ENCODE measurements around the gene ST7L. TPM values are rescaled to one million over a fixed set of nuclear protein-coding genes. Genes with fewer than 3 reads are reported as not detected.

The ST7L gene
- total RNA-seq, 4 donors from 2014 or later = 18.2 to 34.1 (median 19.9) TPM

- Histone ChIP-seq H3K36me3 (peaks cover 0 to 85% of the 10 kb centered on the region in 2 donors), H3K4me1 (no peaks in the 10 kb centered on the region), H3K27me3 (no peaks in the 10 kb centered on the region), H3K9me3 (no peaks in the 10 kb centered on the region), H3K4me3 (no peak overlapping the region), H3K27ac (no peak overlapping the region)
- WGBS, 2 donors (ENCODE audit: low coverage in 1 of 2) = 91 to 92% methylated on average over 4 of the region's 4 CpGs
- ATAC-seq = no peak
- no peak for TF ChIP-seq POLR2AphosphoS5 (IDR thresholded peaks at IDR 0.05)
- no peak for TF ChIP-seq POLR2A (IDR thresholded peaks at IDR 0.05)
- TF ChIP-seq EP300 (IDR thresholded peaks at IDR 0.05) = no peak
- TF ChIP-seq CTCF (IDR thresholded peaks at IDR 0.05) = no peak
Observed at GRCh38 chr1:112599477-112599876, 19.5 kb downstream of the ST7L start.

- Histone ChIP-seq H3K27ac (no peak overlapping the region), H3K36me3 (peaks cover 4 to 69% of the 10 kb centered on the region in 2 donors), H3K4me3 (no peak overlapping the region), H3K9me3 (no peaks in the 10 kb centered on the region), H3K27me3 (no peaks in the 10 kb centered on the region), H3K4me1 (no peaks in the 10 kb centered on the region)
- no peak for ATAC-seq
- TF ChIP-seq POLR2AphosphoS5 (IDR thresholded peaks at IDR 0.05) (no peak), POLR2A (IDR thresholded peaks at IDR 0.05) (no peak), EP300 (IDR thresholded peaks at IDR 0.05) (no peak), CTCF (IDR thresholded peaks at IDR 0.05) (no peak)
- WGBS, 2 donors (ENCODE audit: low coverage in 1 of 2) = 24 to 66% methylated on average over 2 to 3 of the region's 3 CpGs
Observed at GRCh38 chr1:112594208-112594876, 24.6 kb downstream of the ST7L start.

DNA sequence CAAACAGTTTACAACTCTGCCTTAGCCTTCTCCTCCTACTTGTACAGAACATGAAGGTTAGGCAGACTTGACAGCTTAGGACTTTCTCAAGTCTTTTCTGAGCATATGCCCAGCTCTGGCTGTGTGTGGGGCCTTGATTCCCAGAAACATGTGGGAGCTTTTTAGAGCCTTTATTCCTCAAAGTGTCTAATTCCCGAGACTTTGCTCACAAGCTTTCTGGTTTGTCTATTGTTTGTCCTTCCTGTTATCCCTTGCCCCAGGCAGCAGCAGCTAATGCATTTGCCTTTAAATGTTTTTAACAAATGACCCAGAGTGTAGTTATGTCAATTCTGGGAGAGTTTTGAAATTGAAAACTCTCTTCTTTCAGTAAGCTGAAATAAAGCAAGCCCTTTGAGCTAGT lies 29.2 kb downstream of the ST7L start:
- H3K27ac ChIP-seq = no peak overlapping the region
- H3K36me3 ChIP-seq = peaks cover 4 to 57% of the 10 kb centered on the region in 2 donors
- TF ChIP-seq EP300 (IDR thresholded peaks at IDR 0.05) (no peak), CTCF (IDR thresholded peaks at IDR 0.05) (no peak), POLR2A (IDR thresholded peaks at IDR 0.05) (no peak), POLR2AphosphoS5 (IDR thresholded peaks at IDR 0.05) (no peak)
- H3K4me3 ChIP-seq = no peak overlapping the region
- H3K4me1 ChIP-seq = no peaks in the 10 kb centered on the region
- WGBS, 2 donors (ENCODE audit: low coverage in 1 of 2) = 100% methylated on average over 1 of the region's 1 CpG
- ATAC-seq = no peak
- H3K27me3 ChIP-seq = no peaks in the 10 kb centered on the region
- H3K9me3 ChIP-seq = no peaks in the 10 kb centered on the region

- ATAC-seq = no peak
- no peaks in the 10 kb centered on the region for H3K4me1 ChIP-seq
- peaks cover 3 to 66% of the 10 kb centered on the region in 2 donors for H3K36me3 ChIP-seq
- no peak overlapping the region for H3K27ac ChIP-seq
- H3K9me3 ChIP-seq = no peaks in the 10 kb centered on the region
- no peak overlapping the region for H3K4me3 ChIP-seq
- TF ChIP-seq POLR2AphosphoS5 (IDR thresholded peaks at IDR 0.05) (no peak), EP300 (IDR thresholded peaks at IDR 0.05) (no peak)
- no peaks in the 10 kb centered on the region for H3K27me3 ChIP-seq
Observed at GRCh38 chr1:112583366-112583765, 35.6 kb downstream of the ST7L start.

GRCh38 chr1:112581586-112582192 lies 37.3 kb downstream of the ST7L start:
- no peaks in the 10 kb centered on the region for H3K9me3 ChIP-seq
- peaks cover 3 to 71% of the 10 kb centered on the region in 2 donors for H3K36me3 ChIP-seq
- H3K27me3 ChIP-seq = no peaks in the 10 kb centered on the region
- H3K4me1 ChIP-seq = no peaks in the 10 kb centered on the region
- H3K27ac ChIP-seq = no peak overlapping the region
- TF ChIP-seq POLR2A (IDR thresholded peaks at IDR 0.05) = no peak
- no peak for TF ChIP-seq EP300 (IDR thresholded peaks at IDR 0.05)
- no peak for TF ChIP-seq CTCF (IDR thresholded peaks at IDR 0.05)
- TF ChIP-seq POLR2AphosphoS5 (IDR thresholded peaks at IDR 0.05) = no peak
- no peak for ATAC-seq
- H3K4me3 ChIP-seq = no peak overlapping the region
